22Rv1 (cell line): Measurements from ENCODE around the gene PRPS2.

ENCODE experiments used
- ZFX ChIP-seq: fragments of 450-650 bp; IDR thresholded peaks from 2 replicates; pipeline ENCODE4 v1.6.1; 2017; ENCODE audit warnings: antibody characterized with exemption, borderline replicate concordance
- TF ChIP-seq, protein P1 (sequence below): fragments of 450-650 bp; IDR thresholded peaks from 2 replicates; pipeline ENCODE4 v1.5.1; 2017; ENCODE audit warnings: mild to moderate bottlenecking

DNA sequence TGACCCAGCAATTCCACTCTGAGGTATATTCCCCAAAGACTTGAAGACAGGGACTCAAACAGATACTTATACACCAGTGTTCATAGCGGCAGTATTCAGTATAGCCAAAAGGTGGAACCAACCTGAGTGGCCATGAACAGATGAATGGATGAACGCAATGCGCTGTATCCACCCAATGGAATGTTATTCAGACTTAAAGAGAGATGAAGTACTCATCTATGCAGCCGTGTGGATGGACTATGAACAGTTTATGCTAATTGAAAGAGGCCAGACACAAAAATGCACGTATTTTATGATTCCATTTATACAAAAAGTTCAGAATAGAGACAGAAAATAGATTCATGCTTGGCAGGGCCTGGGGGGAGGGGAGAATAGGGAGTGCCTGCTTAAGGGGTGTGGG is 26.3 kb downstream of the PRPS2 start:
- TF ChIP-seq, protein P1, sequence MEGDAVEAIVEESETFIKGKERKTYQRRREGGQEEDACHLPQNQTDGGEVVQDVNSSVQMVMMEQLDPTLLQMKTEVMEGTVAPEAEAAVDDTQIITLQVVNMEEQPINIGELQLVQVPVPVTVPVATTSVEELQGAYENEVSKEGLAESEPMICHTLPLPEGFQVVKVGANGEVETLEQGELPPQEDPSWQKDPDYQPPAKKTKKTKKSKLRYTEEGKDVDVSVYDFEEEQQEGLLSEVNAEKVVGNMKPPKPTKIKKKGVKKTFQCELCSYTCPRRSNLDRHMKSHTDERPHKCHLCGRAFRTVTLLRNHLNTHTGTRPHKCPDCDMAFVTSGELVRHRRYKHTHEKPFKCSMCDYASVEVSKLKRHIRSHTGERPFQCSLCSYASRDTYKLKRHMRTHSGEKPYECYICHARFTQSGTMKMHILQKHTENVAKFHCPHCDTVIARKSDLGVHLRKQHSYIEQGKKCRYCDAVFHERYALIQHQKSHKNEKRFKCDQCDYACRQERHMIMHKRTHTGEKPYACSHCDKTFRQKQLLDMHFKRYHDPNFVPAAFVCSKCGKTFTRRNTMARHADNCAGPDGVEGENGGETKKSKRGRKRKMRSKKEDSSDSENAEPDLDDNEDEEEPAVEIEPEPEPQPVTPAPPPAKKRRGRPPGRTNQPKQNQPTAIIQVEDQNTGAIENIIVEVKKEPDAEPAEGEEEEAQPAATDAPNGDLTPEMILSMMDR: no peak
- no peak for TF ChIP-seq ZFX
